Retinal pigment epithelial cell (primary cell): Measurements from ENCODE around the gene TCEAL7.
A peak's percentile ranks its signal among the peaks of the same experiment; 100 is the strongest.

Source experiments
- DNase-seq: peaks from one replicate; pipeline ENCODE4 v3.0.0-alpha.2; 2010; ENCODE audit warnings: low read depth
- H3K4me3 ChIP-seq: 2 replicates; pipeline ENCODE4 v1.5.1; 2011; ENCODE audit warnings: mild to moderate bottlenecking, low read length, control low read depth, moderate library complexity
- TF ChIP-seq, protein P1 (sequence below): conservative IDR thresholded peaks from 2 replicates; pipeline ENCODE4 v1.5.1; 2011; ENCODE audit warnings: low read depth, low read length, control low read depth, inconsistent platforms

Gene TCEAL7

DNA sequence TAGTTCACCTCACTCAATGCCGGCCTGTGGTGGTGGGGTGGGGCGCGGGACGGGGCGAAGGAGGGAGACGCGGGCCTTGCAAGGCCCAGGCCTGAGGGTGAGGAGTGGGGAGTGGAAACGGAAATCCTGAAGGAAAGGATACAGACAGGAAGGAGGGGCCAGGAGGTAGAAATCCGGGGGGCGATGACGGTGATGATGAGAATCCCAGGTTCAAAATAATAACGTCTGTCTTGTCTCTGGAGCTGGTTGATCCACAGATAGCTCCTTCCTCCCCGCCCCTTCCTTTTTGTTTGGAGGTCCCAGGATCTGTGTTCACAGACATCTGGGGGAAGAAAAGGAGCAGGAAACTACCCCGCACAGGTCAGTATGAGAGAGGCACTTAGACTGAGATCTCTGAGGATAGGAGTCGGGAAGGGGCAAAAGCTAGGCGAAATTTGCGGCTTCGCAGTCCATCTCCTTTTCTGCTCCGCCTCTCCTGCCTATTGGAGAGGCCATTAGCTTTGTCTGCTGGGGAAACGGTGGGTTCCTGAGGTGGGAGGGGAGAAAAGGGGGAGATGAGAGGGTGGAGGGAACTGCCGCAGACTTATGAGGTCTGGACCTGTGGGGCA is 746 bp downstream of the TCEAL7 start:
- DNase-seq = no peak
- H3K4me3 ChIP-seq = peak overlapping the region; percentile 43
- TF ChIP-seq, protein P1, sequence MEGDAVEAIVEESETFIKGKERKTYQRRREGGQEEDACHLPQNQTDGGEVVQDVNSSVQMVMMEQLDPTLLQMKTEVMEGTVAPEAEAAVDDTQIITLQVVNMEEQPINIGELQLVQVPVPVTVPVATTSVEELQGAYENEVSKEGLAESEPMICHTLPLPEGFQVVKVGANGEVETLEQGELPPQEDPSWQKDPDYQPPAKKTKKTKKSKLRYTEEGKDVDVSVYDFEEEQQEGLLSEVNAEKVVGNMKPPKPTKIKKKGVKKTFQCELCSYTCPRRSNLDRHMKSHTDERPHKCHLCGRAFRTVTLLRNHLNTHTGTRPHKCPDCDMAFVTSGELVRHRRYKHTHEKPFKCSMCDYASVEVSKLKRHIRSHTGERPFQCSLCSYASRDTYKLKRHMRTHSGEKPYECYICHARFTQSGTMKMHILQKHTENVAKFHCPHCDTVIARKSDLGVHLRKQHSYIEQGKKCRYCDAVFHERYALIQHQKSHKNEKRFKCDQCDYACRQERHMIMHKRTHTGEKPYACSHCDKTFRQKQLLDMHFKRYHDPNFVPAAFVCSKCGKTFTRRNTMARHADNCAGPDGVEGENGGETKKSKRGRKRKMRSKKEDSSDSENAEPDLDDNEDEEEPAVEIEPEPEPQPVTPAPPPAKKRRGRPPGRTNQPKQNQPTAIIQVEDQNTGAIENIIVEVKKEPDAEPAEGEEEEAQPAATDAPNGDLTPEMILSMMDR = no peak

DNA sequence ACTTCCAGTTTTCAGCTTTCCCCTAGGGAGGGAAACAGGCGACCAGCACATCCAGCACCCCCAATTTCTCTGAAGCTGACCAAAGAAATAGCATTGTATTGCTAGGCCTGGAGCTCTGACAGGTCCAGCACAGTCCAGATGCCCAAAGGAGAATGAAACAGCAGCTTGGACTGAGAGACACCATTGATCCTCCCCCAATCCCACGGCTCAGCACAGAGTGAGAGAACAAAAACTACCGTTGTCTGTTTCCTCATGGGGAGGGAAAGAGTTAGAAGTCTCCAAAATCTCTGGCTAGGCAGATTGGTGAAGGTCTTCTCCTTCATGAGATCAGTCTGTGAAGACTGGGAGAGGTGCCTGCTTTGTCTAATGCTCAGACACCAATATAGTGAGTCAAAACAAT is 8.6 kb downstream of the TCEAL7 start:
- TF ChIP-seq, protein P1 = no peak
- no peak for DNase-seq
- no peak overlapping the region for H3K4me3 ChIP-seq

DNA sequence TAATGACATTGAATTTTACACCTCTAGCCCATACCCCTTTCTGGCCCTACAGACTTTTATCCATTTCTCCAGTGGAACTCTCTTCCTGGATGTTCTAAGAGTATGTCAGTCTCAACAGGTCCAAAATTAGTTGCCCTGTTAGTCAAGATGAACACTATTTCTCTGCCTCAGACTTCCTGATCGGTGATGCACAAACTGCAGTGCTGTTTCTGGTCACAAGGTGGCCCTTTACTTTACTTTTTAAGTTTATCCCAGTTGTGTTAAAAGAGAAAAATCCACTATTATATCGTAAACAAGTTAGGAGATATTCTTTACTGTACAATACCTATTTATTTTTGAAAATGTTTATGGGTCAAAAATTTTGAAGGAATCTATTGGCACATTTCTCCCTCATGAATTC is 13.1 kb downstream of the TCEAL7 start:
- TF ChIP-seq, protein P1 = peak; percentile 66
- no peak overlapping the region for H3K4me3 ChIP-seq
- DNase-seq = no peak

DNA sequence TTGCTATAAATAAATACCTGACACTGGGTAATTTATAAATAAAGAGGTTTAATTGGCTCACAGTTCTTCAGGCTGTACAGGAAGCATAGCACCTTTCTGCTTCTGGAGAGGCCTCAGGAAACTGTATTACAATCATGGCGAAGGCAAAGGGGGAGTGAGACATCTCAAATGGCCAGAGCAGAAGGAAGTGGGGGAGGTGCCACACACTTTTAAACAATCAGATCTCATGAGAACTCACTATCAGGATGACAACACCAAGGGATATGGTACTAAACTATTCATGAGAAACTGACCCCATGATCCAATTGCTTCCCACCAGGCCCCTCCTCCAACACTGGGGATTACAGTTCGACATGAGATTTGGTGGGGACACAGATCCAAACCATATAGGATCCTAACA is 14.6 kb downstream of the TCEAL7 start:
- no peak for DNase-seq
- no peak overlapping the region for H3K4me3 ChIP-seq
- TF ChIP-seq, protein P1 = no peak

DNA sequence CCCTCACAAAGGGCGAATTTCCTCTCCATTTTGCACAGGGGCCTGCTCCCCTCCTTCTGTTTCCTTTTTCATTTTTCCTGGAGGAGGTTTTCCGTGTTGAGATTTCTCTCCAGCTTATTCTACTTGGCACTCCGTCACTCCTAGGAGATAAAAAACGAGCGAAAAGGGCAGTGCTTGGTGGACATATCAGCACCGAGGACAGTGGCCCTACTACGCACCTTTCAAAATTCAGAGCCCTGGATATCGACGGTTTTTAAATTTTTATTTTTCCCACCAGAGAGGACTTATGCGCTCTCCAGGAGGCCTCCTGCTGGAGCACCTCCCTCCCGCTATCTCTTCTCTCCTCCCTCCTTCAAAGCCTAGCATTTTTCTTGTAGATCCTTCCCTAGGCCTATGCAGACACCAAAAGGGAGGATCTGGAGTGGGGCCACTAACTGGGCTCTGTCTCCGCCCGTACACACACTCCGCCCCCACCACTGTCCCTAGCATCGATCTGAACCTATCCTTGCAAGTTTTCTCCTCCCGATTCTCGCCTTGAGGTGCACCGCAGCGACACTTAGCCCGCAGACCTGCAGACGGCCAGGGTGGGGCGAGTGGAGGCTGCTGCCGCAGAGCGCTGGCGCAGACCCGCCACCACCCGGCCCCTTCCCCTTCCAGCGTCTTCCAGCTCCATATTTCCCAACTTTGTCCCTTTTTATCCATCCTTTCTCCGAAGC is 17.8 kb downstream of the TCEAL7 start:
- H3K4me3 ChIP-seq = no peak overlapping the region
- DNase-seq = no peak

DNA sequence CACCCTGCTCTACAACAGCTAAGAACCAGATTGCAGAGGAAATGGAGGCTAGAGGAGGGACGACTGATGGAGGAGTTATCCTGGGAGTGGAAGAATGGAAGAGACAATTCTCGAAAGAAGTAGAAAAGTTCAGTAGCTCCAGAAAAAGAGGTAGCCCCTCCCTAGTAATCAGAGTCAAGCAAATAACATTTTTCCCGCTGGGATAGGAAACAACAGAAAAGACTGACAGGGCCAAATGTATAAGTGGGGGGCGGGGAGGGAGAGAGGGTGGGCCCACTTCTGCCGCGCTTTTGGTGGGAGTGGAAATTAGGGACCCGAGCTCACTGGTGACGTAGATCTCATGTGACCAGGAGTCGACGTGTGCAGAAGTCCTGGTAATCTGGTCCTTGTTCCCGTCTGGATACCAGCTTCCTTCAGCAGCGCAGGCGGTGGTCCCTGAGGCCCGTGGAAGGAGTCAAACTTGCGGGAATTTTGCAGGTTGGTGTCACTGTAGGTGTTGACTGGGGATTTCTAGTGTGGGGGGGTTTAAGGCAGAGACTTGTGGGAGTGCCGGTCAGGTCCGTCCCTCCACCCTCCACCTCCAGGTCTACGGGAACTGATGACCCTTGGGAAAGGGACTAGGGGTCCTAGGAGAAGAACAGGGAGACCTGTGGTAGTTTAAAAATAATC is 26.2 kb downstream of the TCEAL7 start, which contains the start of gene TCEAL9:
Gene TCEAL9, plus strand, starts transcription at position 377 of the 669 bp plus-strand sequence. CDS start 1,179 bp downstream, outside the sequence.
- TF ChIP-seq, protein P1 = no peak
- H3K4me3 ChIP-seq = peak within 1 kb of the TSS; percentile 75
- DNase-seq = peak; percentile 48

More for the DNA sequence above, 17.8 kb downstream of the TCEAL7 start:
- TF ChIP-seq, protein P1 = no peak
